GM12865 (cell line): Measurements from ENCODE around the gene ATP2A3.
A peak's percentile ranks its signal among the peaks of the same experiment; 100 is the strongest.
"Not testable (repeated sequence)": the region's sequence is repeated elsewhere in the genome, so short reads cannot be mapped to it uniquely, and the experiment has no call there.

ENCODE experiments used
- DNase-seq: peaks from one replicate; pipeline ENCODE4 v3.0.0; 2010; ENCODE audit warnings: low read depth
- H3K4me3 ChIP-seq: 2 replicates; pipeline ENCODE4 v1.5.1; 2011; ENCODE audit warnings: mild to moderate bottlenecking, low read depth, low read length, control low read depth
- CTCF ChIP-seq: IDR thresholded peaks from 2 replicates; pipeline ENCODE4 v1.5.1; 2011; ENCODE audit warnings: low read length, control low read depth, low read depth, inconsistent platforms; ENCODE audit not compliant: insufficient read depth; ENCODE audit errors: missing control alignments

Gene ATP2A3

GRCh38 chr17:3949418-3949817 lies 14.8 kb downstream of the ATP2A3 start:
- DNase-seq: no peak
- no peak overlapping the region for H3K4me3 ChIP-seq
- TF ChIP-seq CTCF: no peak

GRCh38 chr17:3948551-3948950 lies 15.7 kb downstream of the ATP2A3 start:
- not testable (repeated sequence) for H3K4me3 ChIP-seq, DNase-seq

GRCh38 chr17:3947318-3947810 lies 16.9 kb downstream of the ATP2A3 start:
- TF ChIP-seq CTCF: no peak
- DNase-seq: no peak

GRCh38 chr17:3946711-3947235 lies 17.5 kb downstream of the ATP2A3 start:
- no peak for TF ChIP-seq CTCF
- no peak for DNase-seq

More at GRCh38 chr17:3947318-3947810, 16.9 kb downstream of the ATP2A3 start:
- H3K4me3 ChIP-seq: no peak overlapping the region

GRCh38 chr17:3944485-3945388 lies 19.5 kb downstream of the ATP2A3 start:
- no peak overlapping the region for H3K4me3 ChIP-seq
- no peak for TF ChIP-seq CTCF
- DNase-seq: peak; percentile 31

More at GRCh38 chr17:3946711-3947235, 17.5 kb downstream of the ATP2A3 start:
- no peak overlapping the region for H3K4me3 ChIP-seq

GRCh38 chr17:3943240-3943891 lies 20.9 kb downstream of the ATP2A3 start:
- H3K4me3 ChIP-seq: no peak overlapping the region
- no peak for TF ChIP-seq CTCF
- no peak for DNase-seq
